ENCODE data around the gene DNAJB8. TPM values are rescaled to one million over a fixed set of nuclear protein-coding genes. Genes with fewer than 3 reads are reported as not detected.

DNAJB8 gene
- total RNA-seq, result not detected

DNA sequence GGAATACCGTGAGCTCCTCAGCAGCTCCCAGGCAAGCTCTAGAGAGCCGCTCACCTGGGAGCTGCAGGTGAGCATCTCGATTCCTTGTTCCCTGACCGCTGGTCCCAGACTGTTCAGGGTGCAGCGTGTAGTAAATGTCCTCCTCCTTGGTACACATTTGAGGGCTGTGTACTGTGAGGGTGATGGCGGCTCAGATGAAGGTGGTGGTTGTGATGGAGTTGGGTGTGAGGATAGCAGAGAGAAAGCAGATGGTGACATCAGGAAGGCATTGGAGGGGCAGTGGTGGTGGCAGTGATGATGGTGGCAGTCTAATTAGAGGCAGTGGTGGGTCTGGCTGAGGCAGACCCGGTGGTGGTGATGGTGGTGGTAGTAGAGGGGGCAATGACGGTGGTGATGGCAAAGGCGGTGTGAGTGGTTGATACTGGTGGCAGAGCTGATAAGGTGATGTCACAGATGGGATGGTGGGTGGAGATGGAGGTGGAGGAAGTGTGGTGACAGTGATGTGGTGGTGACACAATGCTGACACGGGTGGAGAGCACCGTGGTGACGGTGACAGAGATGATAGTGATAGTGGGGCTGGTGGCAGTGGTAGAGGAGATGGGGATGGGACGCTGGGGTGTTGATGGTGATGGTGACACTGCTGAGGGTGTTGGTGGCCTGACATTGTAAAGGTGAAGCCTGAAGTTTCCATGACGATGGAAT is at the start of gene DNAJB8:
Gene DNAJB8, minus strand, starts transcription at position 51 of the 702 bp plus-strand sequence. CDS start 3,645 bp downstream, outside the sequence.
- Histone ChIP-seq H3K36me3 (no peaks in the 10 kb centered on the region), H3K27ac (no peak within 1 kb of the TSS), H3K4me1 (no peaks in the 10 kb centered on the region), H3K4me3 (no peak within 1 kb of the TSS), H3K9me3 (no peaks in the 10 kb centered on the region), H3K27me3 (peaks cover 33% of the 10 kb centered on the region)
- TF ChIP-seq, protein P1, sequence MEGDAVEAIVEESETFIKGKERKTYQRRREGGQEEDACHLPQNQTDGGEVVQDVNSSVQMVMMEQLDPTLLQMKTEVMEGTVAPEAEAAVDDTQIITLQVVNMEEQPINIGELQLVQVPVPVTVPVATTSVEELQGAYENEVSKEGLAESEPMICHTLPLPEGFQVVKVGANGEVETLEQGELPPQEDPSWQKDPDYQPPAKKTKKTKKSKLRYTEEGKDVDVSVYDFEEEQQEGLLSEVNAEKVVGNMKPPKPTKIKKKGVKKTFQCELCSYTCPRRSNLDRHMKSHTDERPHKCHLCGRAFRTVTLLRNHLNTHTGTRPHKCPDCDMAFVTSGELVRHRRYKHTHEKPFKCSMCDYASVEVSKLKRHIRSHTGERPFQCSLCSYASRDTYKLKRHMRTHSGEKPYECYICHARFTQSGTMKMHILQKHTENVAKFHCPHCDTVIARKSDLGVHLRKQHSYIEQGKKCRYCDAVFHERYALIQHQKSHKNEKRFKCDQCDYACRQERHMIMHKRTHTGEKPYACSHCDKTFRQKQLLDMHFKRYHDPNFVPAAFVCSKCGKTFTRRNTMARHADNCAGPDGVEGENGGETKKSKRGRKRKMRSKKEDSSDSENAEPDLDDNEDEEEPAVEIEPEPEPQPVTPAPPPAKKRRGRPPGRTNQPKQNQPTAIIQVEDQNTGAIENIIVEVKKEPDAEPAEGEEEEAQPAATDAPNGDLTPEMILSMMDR (IDR thresholded peaks at IDR 0.05), result no peak
- TF ChIP-seq EP300 (IDR thresholded peaks at IDR 0.05), result no peak
- TF ChIP-seq POLR2AphosphoS5 (IDR thresholded peaks at IDR 0.05), result no peak
- TF ChIP-seq POLR2A (IDR thresholded peaks at IDR 0.05), result no peak
- WGBS, result 84% methylated on average over 14 of the region's 14 CpGs
- no peak for DNase-seq (ENCODE audit: low spot score in 2 of 2)

- WGBS, result 92% methylated on average over 1 of the region's 1 CpG
- Histone ChIP-seq H3K27ac (no peak overlapping the region), H3K27me3 (peaks cover 50% of the 10 kb centered on the region), H3K4me3 (no peak overlapping the region), H3K9me3 (no peaks in the 10 kb centered on the region), H3K4me1 (no peaks in the 10 kb centered on the region), H3K36me3 (no peaks in the 10 kb centered on the region)
- DNase-seq (ENCODE audit: low spot score in 2 of 2), result no peak
- TF ChIP-seq EP300 (IDR thresholded peaks at IDR 0.05), result no peak
- TF ChIP-seq POLR2AphosphoS5 (IDR thresholded peaks at IDR 0.05), result no peak
- no peak for TF ChIP-seq POLR2A (IDR thresholded peaks at IDR 0.05)
- TF ChIP-seq, protein P1 (IDR thresholded peaks at IDR 0.05), result no peak
These were observed 49.3 kb upstream of the DNAJB8 start for GRCh38 chr3:128515967-128516366.

- H3K27me3 ChIP-seq, result peaks cover 47% of the 10 kb centered on the region
- no peaks in the 10 kb centered on the region for H3K9me3 ChIP-seq
- TF ChIP-seq, protein P1 (IDR thresholded peaks at IDR 0.05), result no peak
- no peak for TF ChIP-seq POLR2A (IDR thresholded peaks at IDR 0.05)
- TF ChIP-seq EP300 (IDR thresholded peaks at IDR 0.05), result no peak
- no peak for TF ChIP-seq POLR2AphosphoS5 (IDR thresholded peaks at IDR 0.05)
- H3K4me1 ChIP-seq, result no peaks in the 10 kb centered on the region
- H3K4me3 ChIP-seq, result no peak overlapping the region
- H3K27ac ChIP-seq, result no peak overlapping the region
- DNase-seq (ENCODE audit: low spot score in 2 of 2), result peak in 1 of 2 donors; percentile 42
- H3K36me3 ChIP-seq, result no peaks in the 10 kb centered on the region
- 82% methylated on average over 5 of the region's 5 CpGs for WGBS
These were observed 42.2 kb upstream of the DNAJB8 start for GRCh38 chr3:128508852-128509251.

- Histone ChIP-seq H3K27ac (no peak overlapping the region), H3K27me3 (peaks cover 56% of the 10 kb centered on the region), H3K9me3 (no peaks in the 10 kb centered on the region), H3K4me3 (no peak overlapping the region), H3K4me1 (no peaks in the 10 kb centered on the region), H3K36me3 (no peaks in the 10 kb centered on the region)
- WGBS, result 61% methylated on average over 2 of the region's 2 CpGs
- TF ChIP-seq EP300 (IDR thresholded peaks at IDR 0.05) (no peak), POLR2A (IDR thresholded peaks at IDR 0.05) (no peak), POLR2AphosphoS5 (IDR thresholded peaks at IDR 0.05) (no peak)
- TF ChIP-seq, protein P1 (IDR thresholded peaks at IDR 0.05), result no peak
- DNase-seq (ENCODE audit: low spot score in 2 of 2), result peak in 1 of 2 donors; percentile 21
These were observed 40.1 kb upstream of the DNAJB8 start for GRCh38 chr3:128506754-128507153.

GRCh38 chr3:128505771-128506170 is 39.1 kb upstream of the DNAJB8 start:
- no peak overlapping the region for H3K4me3 ChIP-seq
- no peaks in the 10 kb centered on the region for H3K9me3 ChIP-seq
- DNase-seq (ENCODE audit: low spot score in 2 of 2), result no peak
- H3K27ac ChIP-seq, result no peak overlapping the region
- no peaks in the 10 kb centered on the region for H3K36me3 ChIP-seq
- 77% methylated on average over 3 of the region's 3 CpGs for WGBS
- H3K4me1 ChIP-seq, result no peaks in the 10 kb centered on the region
- H3K27me3 ChIP-seq, result peaks cover 62% of the 10 kb centered on the region
- TF ChIP-seq EP300 (IDR thresholded peaks at IDR 0.05) (no peak), POLR2A (IDR thresholded peaks at IDR 0.05) (no peak), POLR2AphosphoS5 (IDR thresholded peaks at IDR 0.05) (no peak)
- TF ChIP-seq, protein P1 (IDR thresholded peaks at IDR 0.05), result no peak
